ENCODE results near the gene MCUR1. TPM values are rescaled to one million over a fixed set of nuclear protein-coding genes. Genes with fewer than 3 reads are reported as not detected.

The MCUR1 gene
- total and polyA plus RNA-seq, 9 of the 15 experiments (the other 6 are each of a cell fraction or from before 2014, with no cell fraction given) = 5.1 to 60.2 (median 41.4) TPM

DNA sequence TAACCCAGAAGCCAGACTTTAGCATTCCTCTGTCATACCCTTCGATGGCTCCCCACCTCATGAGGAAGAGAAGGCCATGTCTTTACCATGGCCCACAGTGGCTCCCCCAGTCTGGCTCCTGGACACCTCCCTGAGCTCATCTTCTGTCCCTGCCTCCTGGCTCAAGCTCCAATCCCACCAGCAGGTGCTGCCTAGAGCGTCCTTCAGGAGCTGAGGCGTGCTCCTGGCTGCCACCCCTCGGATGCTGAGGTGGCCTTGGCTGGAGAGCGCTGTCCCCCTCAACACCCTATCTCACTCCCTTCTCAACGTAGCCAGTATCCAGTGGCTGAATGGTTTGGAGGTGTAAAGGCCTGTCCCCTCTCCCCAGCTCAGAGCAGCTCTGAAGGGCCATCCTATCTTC is 55.3 kb downstream of the MCUR1 start:
- Histone ChIP-seq H3K27ac (ENCODE audit: extremely low read depth, low read depth, low read length) (no peak overlapping the region), H3K9me3 (replicated peaks; ENCODE audit: control insufficient read depth, insufficient read depth, low read depth, low read length) (no peaks in the 10 kb centered on the region), H3K36me3 (ENCODE audit: control insufficient read depth, insufficient read depth, low read length) (no peaks in the 10 kb centered on the region), H3K9ac (ENCODE audit: insufficient read depth in 1 of 2, low read depth in 2 of 2, low read length in 2 of 2) (peak overlapping the region in 1 of 2 experiments; percentile 38; a peak in 1 of 4 replicates), H3K27me3 (ENCODE audit: control insufficient read depth in 2 of 2, insufficient read depth in 2 of 2, low read length in 2 of 2) (peaks cover 0 to 4% of the 10 kb centered on the region in 2 experiments; a peak in 1 of 5 replicates), H3K79me2 (ENCODE audit: control insufficient read depth, insufficient read depth, low read length) (no peaks in the 10 kb centered on the region), H3K4me1 (replicated peaks in 1 of 2; ENCODE audit: control insufficient read depth in 2 of 2, insufficient read depth in 2 of 2, low read length in 2 of 2) (no peaks in the 10 kb centered on the region), H4K20me1 (replicated peaks; ENCODE audit: control insufficient read depth, insufficient read depth, low read length) (no peaks in the 10 kb centered on the region), H3K9me1 (ENCODE audit: control insufficient read depth, insufficient read depth, low read length) (no peaks in the 10 kb centered on the region), H3K4me3 (no peak overlapping the region), H3K4me2 (ENCODE audit: insufficient read depth, low read length) (no peak overlapping the region), H2AFZ (ENCODE audit: low read depth, low read length) (no peak overlapping the region)
- intact Hi-C loops (cut with micrococcal nuclease) (loop anchor here (5.0 kb wide), 1 partner anchor 632 kb away; no protein-coding TSS in a partner anchor), in situ Hi-C loops (cut with MboI) (no loop called here)
- CTCF ChIA-PET (ENCODE audit: low intra/inter-chr PET ratio) = no interaction called here
- POLR2A ChIA-PET = interaction anchor here (0.6 to 1.6 kb wide), 4 partner anchors 10 to 213 kb away, joined by 3 to 9 read pairs (median 3); partner anchors contain the start of gene NOL7
- TF ChIP-seq, protein P1, sequence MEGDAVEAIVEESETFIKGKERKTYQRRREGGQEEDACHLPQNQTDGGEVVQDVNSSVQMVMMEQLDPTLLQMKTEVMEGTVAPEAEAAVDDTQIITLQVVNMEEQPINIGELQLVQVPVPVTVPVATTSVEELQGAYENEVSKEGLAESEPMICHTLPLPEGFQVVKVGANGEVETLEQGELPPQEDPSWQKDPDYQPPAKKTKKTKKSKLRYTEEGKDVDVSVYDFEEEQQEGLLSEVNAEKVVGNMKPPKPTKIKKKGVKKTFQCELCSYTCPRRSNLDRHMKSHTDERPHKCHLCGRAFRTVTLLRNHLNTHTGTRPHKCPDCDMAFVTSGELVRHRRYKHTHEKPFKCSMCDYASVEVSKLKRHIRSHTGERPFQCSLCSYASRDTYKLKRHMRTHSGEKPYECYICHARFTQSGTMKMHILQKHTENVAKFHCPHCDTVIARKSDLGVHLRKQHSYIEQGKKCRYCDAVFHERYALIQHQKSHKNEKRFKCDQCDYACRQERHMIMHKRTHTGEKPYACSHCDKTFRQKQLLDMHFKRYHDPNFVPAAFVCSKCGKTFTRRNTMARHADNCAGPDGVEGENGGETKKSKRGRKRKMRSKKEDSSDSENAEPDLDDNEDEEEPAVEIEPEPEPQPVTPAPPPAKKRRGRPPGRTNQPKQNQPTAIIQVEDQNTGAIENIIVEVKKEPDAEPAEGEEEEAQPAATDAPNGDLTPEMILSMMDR (IDR thresholded peaks at IDR 0.05 in 2 of 3, conservative IDR thresholded peaks at IDR 0.05 in 1 of 3; ENCODE audit: insufficient read depth in 2 of 3, low read depth in 1 of 3, low read length in 3 of 3) = peak in 1 of 3 experiments; percentile 62; a peak in 2 of 6 replicates
- no peak for TF ChIP-seq FUS (optimal IDR thresholded peaks at IDR 0.05; ENCODE audit: low read depth, low read length)
- WGBS (ENCODE audit: insufficient coverage, low coverage, missing lambda C conversion rate) = 40% methylated on average over 6 of the region's 6 CpGs
- no peak for DNase-seq (ENCODE audit: extremely low read depth in 1 of 4, low spot score in 3 of 4)
- peak; percentile 58 for ATAC-seq
- BruUV-seq (replicated peaks) = no TSS peak
- no peak for FAIRE-seq

DNA sequence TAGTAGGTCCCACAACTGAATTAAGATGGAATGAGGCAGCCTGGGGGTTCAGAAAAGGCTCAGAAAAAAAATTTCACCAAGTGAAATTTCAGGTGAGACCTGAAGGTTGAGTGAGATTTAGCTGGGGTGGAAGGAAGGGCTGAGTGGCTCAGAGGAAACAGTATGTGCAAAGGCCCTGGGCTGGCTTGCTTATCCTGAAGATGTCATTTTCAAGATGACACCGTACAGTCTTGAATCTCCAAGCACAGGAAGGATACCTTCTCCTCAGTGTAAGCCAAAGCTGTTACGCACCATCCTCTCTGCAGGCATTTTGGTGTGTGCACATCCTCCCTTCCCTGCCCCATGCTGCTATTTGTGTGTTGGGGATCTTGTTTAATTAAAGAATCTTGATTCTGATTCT is 59.7 kb downstream of the MCUR1 start:
- TF ChIP-seq MTA2 (IDR thresholded peaks at IDR 0.05; ENCODE audit: low read depth) (no peak), TAF9B (IDR thresholded peaks at IDR 0.05; ENCODE audit: partially characterized antibody) (no peak), RBM25 (IDR thresholded peaks at IDR 0.05; ENCODE audit: low read depth, low read length, severe bottlenecking) (peak; percentile 61), CBX3 (IDR thresholded peaks at IDR 0.05; ENCODE audit: borderline replicate concordance in 1 of 2, low read length in 2 of 2) (no peak)
- TF ChIP-seq, protein P2, sequence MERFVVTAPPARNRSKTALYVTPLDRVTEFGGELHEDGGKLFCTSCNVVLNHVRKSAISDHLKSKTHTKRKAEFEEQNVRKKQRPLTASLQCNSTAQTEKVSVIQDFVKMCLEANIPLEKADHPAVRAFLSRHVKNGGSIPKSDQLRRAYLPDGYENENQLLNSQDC (CRISPR knock-in tag; IDR thresholded peaks at IDR 0.05) = no peak
- Histone ChIP-seq H3K9me3 (replicated peaks; ENCODE audit: control insufficient read depth, insufficient read depth, low read depth, low read length) (no peaks in the 10 kb centered on the region), H3K27ac (ENCODE audit: extremely low read depth, low read depth, low read length) (no peak overlapping the region), H3K4me3 (no peak overlapping the region), H3K4me1 (replicated peaks in 1 of 2; ENCODE audit: control insufficient read depth in 2 of 2, insufficient read depth in 2 of 2, low read length in 2 of 2) (no peaks in the 10 kb centered on the region), H4K20me1 (replicated peaks; ENCODE audit: control insufficient read depth, insufficient read depth, low read length) (no peaks in the 10 kb centered on the region), H3K79me2 (ENCODE audit: control insufficient read depth, insufficient read depth, low read length) (no peaks in the 10 kb centered on the region), H3K9me1 (ENCODE audit: control insufficient read depth, insufficient read depth, low read length) (no peaks in the 10 kb centered on the region), H3K9ac (ENCODE audit: insufficient read depth in 1 of 2, low read depth in 2 of 2, low read length in 2 of 2) (no peak overlapping the region), H3K27me3 (ENCODE audit: control insufficient read depth in 2 of 2, insufficient read depth in 2 of 2, low read length in 2 of 2) (no peaks in the 10 kb centered on the region), H3K36me3 (ENCODE audit: control insufficient read depth, insufficient read depth, low read length) (no peaks in the 10 kb centered on the region), H2AFZ (ENCODE audit: low read depth, low read length) (no peak overlapping the region), H3K4me2 (ENCODE audit: insufficient read depth, low read length) (no peak overlapping the region)
- no peak for FAIRE-seq
- in situ Hi-C loops (cut with MboI) (no loop called here), intact Hi-C loops (cut with micrococcal nuclease) (loop anchor here (5.0 kb wide), 1 partner anchor 627 kb away; no protein-coding TSS in a partner anchor)
- ChIA-PET POLR2A (interaction anchor here (0.6 to 1.5 kb wide), 2 partner anchors 11 to 142 kb away, joined by 4 read pairs; no protein-coding TSS in a partner anchor), CTCF (ENCODE audit: low intra/inter-chr PET ratio) (no interaction called here)
- WGBS (ENCODE audit: insufficient coverage, low coverage, missing lambda C conversion rate) = 57% methylated on average over 2 of the region's 2 CpGs
- DNase-seq (ENCODE audit: extremely low read depth in 1 of 4, low spot score in 3 of 4) = no peak
- ATAC-seq = no peak
- no TSS peak for BruUV-seq (replicated peaks)

Data from K562 (cell line).